GM12873 (cell line): ENCODE results near the gene DGKB.

ENCODE experiments used
- CTCF ChIP-seq: IDR thresholded peaks from 2 replicates; pipeline ENCODE4 v1.5.1; 2012; ENCODE audit warnings: low read depth, mild to moderate bottlenecking, moderate library complexity, low read length, control low read depth; ENCODE audit not compliant: insufficient read depth; ENCODE audit errors: missing control alignments

The DGKB gene

GRCh38 chr7:14606101-14606500, 296.4 kb downstream of the DGKB start:
- TF ChIP-seq CTCF = no peak

GRCh38 chr7:14604606-14605005, 297.9 kb downstream of the DGKB start:
- TF ChIP-seq CTCF = no peak

- TF ChIP-seq CTCF = no peak
Measured at GRCh38 chr7:14602851-14603250, 299.7 kb downstream of the DGKB start.

GRCh38 chr7:14600766-14601367, 301.7 kb downstream of the DGKB start:
- no peak for TF ChIP-seq CTCF

GRCh38 chr7:14598978-14599377, 303.6 kb downstream of the DGKB start:
- no peak for TF ChIP-seq CTCF

- no peak for TF ChIP-seq CTCF
Measured at GRCh38 chr7:14596421-14596820, 306.1 kb downstream of the DGKB start.

- no peak for TF ChIP-seq CTCF
Measured at GRCh38 chr7:14590206-14590605, 312.3 kb downstream of the DGKB start.
